Thyroid gland (tissue), 4 donors: ENCODE results near the gene ARL13A. TPM values are rescaled to one million over a fixed set of nuclear protein-coding genes. Genes with fewer than 3 reads are reported as not detected.
A peak's percentile ranks its signal among the peaks of the same experiment; 100 is the strongest.
"Not testable (repeated sequence)": the region's sequence is repeated elsewhere in the genome, so short reads cannot be mapped to it uniquely, and the experiment has no call there.

Experiments used
- DNase-seq, 2 donors: peaks; one replicate each; pipeline ENCODE4 v3.0.0-alpha.2; 2019
- H3K27ac ChIP-seq, 3 donors: fragments of 200-600 bp; sonication (generic); 1 replicate in 2 of 3; 2 replicates in 1 of 3; pipeline ENCODE4 v1.5.1; 2016 to 2019; ENCODE audit warnings: mild to moderate bottlenecking in 1 of 3, moderate library complexity in 1 of 3
- H3K27me3 ChIP-seq: fragments of 200-600 bp; sonication (generic); one replicate; pipeline ENCODE4 v1.5.1; 2019
- H3K36me3 ChIP-seq, 2 donors: fragments of 200-600 bp; sonication (generic); one replicate each; pipeline ENCODE4 v1.5.1; 2016 to 2019
- H3K4me1 ChIP-seq, 2 donors: fragments of 200-600 bp; sonication (generic); one replicate each; pipeline ENCODE4 v1.5.1; 2017 to 2019
- H3K4me3 ChIP-seq, 3 donors: fragments of 200-600 bp; sonication (generic); replicated peaks in 1 of 3; 1 replicate in 2 of 3; 2 replicates in 1 of 3; pipeline ENCODE4 v1.5.1; 2016; ENCODE audit warnings: mild to moderate bottlenecking in 1 of 3
- H3K9me3 ChIP-seq: fragments of 200-600 bp; sonication (generic); one replicate; pipeline ENCODE4 v1.5.1; 2017
- CTCF ChIP-seq, 6 experiments: fragments of 200-600 bp in 3 of 6; fragments of 450-650 bp in 3 of 6; sonication (generic) in 3 of 6; IDR thresholded peaks; one replicate each; pipeline ENCODE4 v1.5.1; 2016 to 2019; ENCODE audit warnings: antibody characterized with exemption in 6 of 6, mild to moderate bottlenecking in 2 of 6, inconsistent platforms in 1 of 6, moderate library complexity in 1 of 6
- POLR2A ChIP-seq, 2 donors: fragments of 450-650 bp; IDR thresholded peaks; one replicate each; pipeline ENCODE4 v1.6.1; 2017; ENCODE audit warnings: antibody characterized with exemption in 2 of 2, mild to moderate bottlenecking in 2 of 2, moderate library complexity in 1 of 2
- WGBS, 2 donors: methylation state at CpG; one replicate each; pipeline ENCODE4 v1.1.5; 2017; 5-methylcytosine and 5-hydroxymethylcytosine counted together
- intact Hi-C: fragments of 100-400 bp; cut with DNase I; formaldehyde crosslinking; loops from one replicate; pipeline ENCODE4 v1.15.1; 2023
- total RNA-seq, 4 donors: library from RNA; depleted of rRNA; stranded (reverse); fragments of >200 nt; gene quantifications; one replicate each; pipeline ENCODE4 v1.2.3, GENCODE V29; 2016

The ARL13A gene
- total RNA-seq, 4 donors from 2014 or later = not detected

GRCh38 chrX:100973411-100973810 lies 3.9 kb downstream of the ARL13A start:
- intact Hi-C loops = no loop called here
- TF ChIP-seq CTCF (IDR thresholded peaks at IDR 0.05) (no peak), POLR2A (IDR thresholded peaks at IDR 0.05) (no peak)
- no peak overlapping the region for H3K4me3 ChIP-seq
- WGBS, 2 donors = 99% methylated on average over 5 to 10 of the region's 19 CpGs
- H3K27me3 ChIP-seq = no peaks in the 10 kb centered on the region
- H3K4me1 ChIP-seq = no peaks in the 10 kb centered on the region
- H3K9me3 ChIP-seq = no peaks in the 10 kb centered on the region
- H3K36me3 ChIP-seq = no peaks in the 10 kb centered on the region
- no peak overlapping the region for H3K27ac ChIP-seq
- no peak for DNase-seq

- WGBS, 2 donors = 94 to 95% methylated on average over 3 of the region's 3 CpGs
- Histone ChIP-seq H3K27me3 (no peaks in the 10 kb centered on the region), H3K27ac (no peak overlapping the region), H3K9me3 (no peaks in the 10 kb centered on the region), H3K36me3 (no peaks in the 10 kb centered on the region), H3K4me3 (no peak overlapping the region), H3K4me1 (no peaks in the 10 kb centered on the region)
- TF ChIP-seq CTCF (IDR thresholded peaks at IDR 0.05) (no peak), POLR2A (IDR thresholded peaks at IDR 0.05) (no peak)
- intact Hi-C loops = no loop called here
- DNase-seq = no peak
Measured at GRCh38 chrX:100975212-100975611, 5.7 kb downstream of the ARL13A start.

GRCh38 chrX:100976211-100976610 lies 6.7 kb downstream of the ARL13A start:
- DNase-seq = no peak
- Histone ChIP-seq H3K9me3 (no peaks in the 10 kb centered on the region), H3K4me3 (no peak overlapping the region), H3K36me3 (no peaks in the 10 kb centered on the region), H3K27me3 (no peaks in the 10 kb centered on the region), H3K4me1 (no peaks in the 10 kb centered on the region), H3K27ac (no peak overlapping the region)
- WGBS, 2 donors = 93 to 100% methylated on average over 1 of the region's 1 CpG
- intact Hi-C loops = no loop called here
- TF ChIP-seq POLR2A (IDR thresholded peaks at IDR 0.05) (no peak), CTCF (IDR thresholded peaks at IDR 0.05) (no peak)

GRCh38 chrX:100979881-100980607 lies 10.5 kb downstream of the ARL13A start:
- Histone ChIP-seq H3K9me3 (no peaks in the 10 kb centered on the region), H3K27me3 (no peaks in the 10 kb centered on the region), H3K27ac (no peak overlapping the region), H3K36me3 (no peaks in the 10 kb centered on the region), H3K4me3 (no peak overlapping the region), H3K4me1 (no peaks in the 10 kb centered on the region)
- WGBS, 2 donors = 50 to 73% methylated on average over 2 to 3 of the region's 3 CpGs
- no peak for TF ChIP-seq CTCF (IDR thresholded peaks at IDR 0.05)
- intact Hi-C loops = no loop called here
- no peak for DNase-seq

GRCh38 chrX:100980608-100981497 lies 11.3 kb downstream of the ARL13A start:
- H3K27ac ChIP-seq = no peak overlapping the region
- no peaks in the 10 kb centered on the region for H3K27me3 ChIP-seq
- 85% methylated on average over 6 of the region's 6 CpGs; no CpG with 5 or more reads in 1 of the 2 donors for WGBS, 2 donors
- no peaks in the 10 kb centered on the region for H3K36me3 ChIP-seq
- H3K4me3 ChIP-seq = no peak overlapping the region
- peak; percentile 21 to 33 for DNase-seq
- H3K4me1 ChIP-seq = no peaks in the 10 kb centered on the region
- no peaks in the 10 kb centered on the region for H3K9me3 ChIP-seq
- intact Hi-C loops = no loop called here
- TF ChIP-seq CTCF (IDR thresholded peaks at IDR 0.05) (no peak), POLR2A (IDR thresholded peaks at IDR 0.05) (no peak)

GRCh38 chrX:100981498-100981845 lies 12.0 kb downstream of the ARL13A start:
- intact Hi-C loops, H3K4me3 ChIP-seq, H3K9me3 ChIP-seq, H3K27me3 ChIP-seq, H3K4me1 ChIP-seq, H3K27ac ChIP-seq, H3K36me3 ChIP-seq: not testable (repeated sequence)
- peak; percentile 1 to 3 for DNase-seq
- WGBS, 2 donors = 70 to 71% methylated on average over 1 of the region's 1 CpG
